ENCODE results near the gene POLR3E.

DNA sequence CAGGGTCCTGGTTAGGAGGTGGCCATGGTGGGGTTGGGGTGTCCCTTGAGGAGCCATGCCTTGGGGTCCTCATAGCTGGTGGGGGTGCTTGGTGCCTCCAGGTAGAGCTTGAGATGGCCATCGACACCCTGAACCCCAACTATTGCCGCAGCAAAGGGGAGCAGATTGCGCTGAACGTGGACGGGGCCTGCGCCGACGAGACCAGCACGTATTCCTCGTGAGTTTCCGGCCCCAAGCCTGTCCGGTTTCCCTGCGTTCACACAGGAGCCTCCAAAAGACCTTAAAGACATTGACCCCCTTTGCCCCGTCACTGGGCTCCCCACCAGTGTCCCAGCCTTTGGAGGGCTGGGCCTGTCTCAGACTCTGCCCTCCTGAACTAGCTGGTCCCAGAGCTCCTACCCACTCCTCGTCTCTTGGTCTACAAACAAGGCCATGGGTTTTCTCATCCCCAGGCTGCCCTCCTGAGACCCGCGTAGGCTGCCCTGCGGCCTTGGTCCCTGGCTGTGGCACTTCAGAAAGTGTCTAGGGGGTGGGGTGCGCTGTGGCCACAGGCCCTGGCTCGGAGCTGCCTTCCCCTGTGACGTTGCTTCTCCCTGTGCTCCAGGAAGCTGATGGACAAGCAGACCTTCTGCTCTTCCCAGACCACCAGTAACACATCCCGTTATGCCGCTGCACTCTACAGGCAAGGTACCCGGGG lies 11.8 kb downstream of the POLR3E start:
- TF ChIP-seq, protein P1, sequence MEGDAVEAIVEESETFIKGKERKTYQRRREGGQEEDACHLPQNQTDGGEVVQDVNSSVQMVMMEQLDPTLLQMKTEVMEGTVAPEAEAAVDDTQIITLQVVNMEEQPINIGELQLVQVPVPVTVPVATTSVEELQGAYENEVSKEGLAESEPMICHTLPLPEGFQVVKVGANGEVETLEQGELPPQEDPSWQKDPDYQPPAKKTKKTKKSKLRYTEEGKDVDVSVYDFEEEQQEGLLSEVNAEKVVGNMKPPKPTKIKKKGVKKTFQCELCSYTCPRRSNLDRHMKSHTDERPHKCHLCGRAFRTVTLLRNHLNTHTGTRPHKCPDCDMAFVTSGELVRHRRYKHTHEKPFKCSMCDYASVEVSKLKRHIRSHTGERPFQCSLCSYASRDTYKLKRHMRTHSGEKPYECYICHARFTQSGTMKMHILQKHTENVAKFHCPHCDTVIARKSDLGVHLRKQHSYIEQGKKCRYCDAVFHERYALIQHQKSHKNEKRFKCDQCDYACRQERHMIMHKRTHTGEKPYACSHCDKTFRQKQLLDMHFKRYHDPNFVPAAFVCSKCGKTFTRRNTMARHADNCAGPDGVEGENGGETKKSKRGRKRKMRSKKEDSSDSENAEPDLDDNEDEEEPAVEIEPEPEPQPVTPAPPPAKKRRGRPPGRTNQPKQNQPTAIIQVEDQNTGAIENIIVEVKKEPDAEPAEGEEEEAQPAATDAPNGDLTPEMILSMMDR (IDR thresholded peaks at IDR 0.05), result no peak
- TF ChIP-seq, protein P2, sequence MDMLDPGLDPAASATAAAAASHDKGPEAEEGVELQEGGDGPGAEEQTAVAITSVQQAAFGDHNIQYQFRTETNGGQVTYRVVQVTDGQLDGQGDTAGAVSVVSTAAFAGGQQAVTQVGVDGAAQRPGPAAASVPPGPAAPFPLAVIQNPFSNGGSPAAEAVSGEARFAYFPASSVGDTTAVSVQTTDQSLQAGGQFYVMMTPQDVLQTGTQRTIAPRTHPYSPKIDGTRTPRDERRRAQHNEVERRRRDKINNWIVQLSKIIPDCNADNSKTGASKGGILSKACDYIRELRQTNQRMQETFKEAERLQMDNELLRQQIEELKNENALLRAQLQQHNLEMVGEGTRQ (CRISPR knock-in tag; IDR thresholded peaks at IDR 0.05), result no peak

Data from WTC11 (cell line).